Activated T-cell treated with anti-CD3 and anti-CD28 coated beads for 4 hours (primary cell): ENCODE results near the gene AGBL4.

Source experiments
- DNase-seq: peaks from one replicate; pipeline ENCODE4 v3.0.0-alpha.2; 2020

The AGBL4 gene

GRCh38 chr1:49694251-49694827 is 329.4 kb downstream of the AGBL4 start:
- no peak for DNase-seq

GRCh38 chr1:49686107-49686506 is 337.6 kb downstream of the AGBL4 start:
- no peak for DNase-seq

GRCh38 chr1:49677706-49678105 is 346.0 kb downstream of the AGBL4 start:
- no peak for DNase-seq

- no peak for DNase-seq
Observed at GRCh38 chr1:49651136-49651535, 372.6 kb downstream of the AGBL4 start.

GRCh38 chr1:49630156-49630555 is 393.6 kb downstream of the AGBL4 start:
- no peak for DNase-seq

- DNase-seq: no peak
Observed at GRCh38 chr1:49627781-49628180, 396.0 kb downstream of the AGBL4 start.

GRCh38 chr1:49626472-49626871 is 397.3 kb downstream of the AGBL4 start:
- no peak for DNase-seq

GRCh38 chr1:49622877-49623276 is 400.9 kb downstream of the AGBL4 start:
- no peak for DNase-seq

GRCh38 chr1:49606082-49606481 is 417.7 kb downstream of the AGBL4 start:
- no peak for DNase-seq

- no peak for DNase-seq
Observed at GRCh38 chr1:49597436-49597835, 426.3 kb downstream of the AGBL4 start.

GRCh38 chr1:49576327-49576901 is 447.3 kb downstream of the AGBL4 start:
- DNase-seq: no peak

- DNase-seq: no peak
Observed at GRCh38 chr1:49556676-49557234, 467.0 kb downstream of the AGBL4 start.

- DNase-seq: no peak
Observed at GRCh38 chr1:49552101-49552500, 471.7 kb downstream of the AGBL4 start.

- no peak for DNase-seq
Observed at GRCh38 chr1:49544615-49545014, 479.1 kb downstream of the AGBL4 start.

GRCh38 chr1:49541096-49541752 is 482.5 kb downstream of the AGBL4 start:
- no peak for DNase-seq

GRCh38 chr1:49527606-49528305 is 496.0 kb downstream of the AGBL4 start:
- DNase-seq: no peak

- no peak for DNase-seq
Observed at GRCh38 chr1:49526672-49527071, 497.1 kb downstream of the AGBL4 start.

- no peak for DNase-seq
Observed at GRCh38 chr1:49523764-49524163, 500.0 kb downstream of the AGBL4 start.

- DNase-seq: no peak
Observed at GRCh38 chr1:49466961-49467360, 556.8 kb downstream of the AGBL4 start.

GRCh38 chr1:49465486-49466185 is 558.1 kb downstream of the AGBL4 start:
- no peak for DNase-seq

GRCh38 chr1:49448200-49448599 is 575.6 kb downstream of the AGBL4 start:
- DNase-seq: no peak

GRCh38 chr1:49436865-49437264 is 586.9 kb downstream of the AGBL4 start:
- no peak for DNase-seq

- DNase-seq: no peak
Observed at GRCh38 chr1:49435291-49435690, 588.5 kb downstream of the AGBL4 start.
